NOMO-1 treated with dmso at 0.1 percent for 144 hours (cell line): ENCODE results near the gene LAGE3.

Source experiments
- DNase-seq: peaks from one replicate; lab custom pipeline; 2025; ENCODE audit not compliant: unreplicated experiment; lab: John Stamatoyannopoulos, UW

The LAGE3 gene

DNA sequence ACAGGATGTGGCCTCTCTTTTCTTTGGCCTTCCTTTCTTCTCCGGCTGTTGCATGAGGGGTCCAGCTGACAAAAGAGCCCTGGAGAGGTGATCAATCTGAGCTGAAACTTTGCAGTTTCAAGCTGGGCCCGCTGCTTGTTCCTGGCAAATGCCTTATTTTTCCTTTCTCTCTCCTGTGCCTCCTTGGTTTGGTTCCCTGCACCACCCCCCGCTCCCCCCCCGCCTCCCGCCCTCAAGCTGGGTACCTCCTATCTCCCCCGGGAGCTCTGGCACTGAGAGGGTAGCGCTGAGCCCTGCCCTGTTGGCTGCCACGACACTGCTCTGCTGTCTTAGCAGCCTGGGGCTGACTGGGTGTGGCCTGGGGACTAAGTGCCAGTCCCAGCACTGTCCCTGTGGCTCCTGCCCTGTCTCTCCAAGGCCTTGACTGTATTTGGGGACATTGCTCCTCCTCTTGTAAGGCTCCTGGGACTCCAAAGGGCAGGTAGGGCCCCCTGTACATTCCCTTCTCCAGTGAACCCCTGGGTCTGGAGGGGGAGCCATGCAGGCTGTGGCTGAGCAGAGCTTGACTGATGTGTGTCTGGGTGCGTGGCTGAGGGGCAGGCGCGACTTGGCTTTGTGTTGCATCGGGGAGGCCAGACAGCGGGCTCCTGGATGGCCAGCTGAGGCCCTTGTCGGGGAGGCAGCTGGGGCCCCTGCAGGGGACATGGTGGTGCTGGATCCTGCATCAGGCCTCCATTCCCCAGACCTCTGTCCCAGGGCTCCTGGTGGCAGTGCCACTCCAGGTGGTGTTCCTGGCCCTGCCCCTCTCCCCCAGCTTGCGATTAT is 19.9 kb downstream of the LAGE3 start:
- DNase-seq: no peak

DNA sequence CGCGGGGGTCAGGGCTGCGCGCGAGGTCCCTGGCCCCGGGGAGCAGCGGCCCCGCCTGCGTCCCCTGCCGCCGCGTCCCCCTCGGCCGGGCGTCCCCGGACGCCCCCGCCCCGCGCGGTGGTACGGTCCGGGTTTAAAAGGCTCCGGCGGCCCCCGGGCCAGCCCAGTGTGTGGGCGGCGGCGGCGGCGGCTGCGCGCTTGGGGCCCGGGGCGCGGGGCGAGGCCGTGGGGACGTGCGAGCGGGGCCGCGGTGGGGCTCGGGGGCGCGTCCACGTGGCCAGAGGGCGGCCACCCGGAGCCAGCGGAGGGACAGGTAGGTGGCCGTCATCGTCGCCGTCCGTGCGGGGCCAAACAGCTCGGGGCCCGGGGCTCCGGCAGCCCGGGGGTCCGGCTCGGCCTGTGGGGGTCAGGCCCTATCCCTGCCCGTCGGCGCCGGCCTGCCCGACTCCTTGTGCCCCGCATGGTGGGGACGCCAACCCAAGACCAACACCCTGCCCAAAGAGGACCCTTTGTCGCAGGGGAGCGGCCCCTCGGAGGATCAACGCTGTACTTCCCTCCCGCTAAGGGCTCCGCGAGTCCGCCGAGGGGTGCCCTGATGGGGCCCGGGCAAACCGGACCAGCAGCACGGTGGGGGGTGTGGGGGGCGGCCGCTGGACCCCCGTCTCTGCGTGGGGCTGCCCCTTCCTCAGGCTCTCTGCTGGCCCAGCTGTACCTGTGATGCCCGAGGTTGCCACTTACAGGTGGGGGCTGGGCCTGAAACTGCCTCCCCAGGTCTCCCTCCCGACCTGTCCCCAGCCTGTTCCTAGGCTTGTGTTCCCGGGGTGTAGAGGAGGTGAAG is 20.7 kb downstream of the LAGE3 start, which contains the start of gene PLXNA3:
Gene PLXNA3, plus strand, starts transcription at position 166 of the 838 bp plus-strand sequence. CDS start 1,903 bp downstream, outside the sequence.
- no peak for DNase-seq

DNA sequence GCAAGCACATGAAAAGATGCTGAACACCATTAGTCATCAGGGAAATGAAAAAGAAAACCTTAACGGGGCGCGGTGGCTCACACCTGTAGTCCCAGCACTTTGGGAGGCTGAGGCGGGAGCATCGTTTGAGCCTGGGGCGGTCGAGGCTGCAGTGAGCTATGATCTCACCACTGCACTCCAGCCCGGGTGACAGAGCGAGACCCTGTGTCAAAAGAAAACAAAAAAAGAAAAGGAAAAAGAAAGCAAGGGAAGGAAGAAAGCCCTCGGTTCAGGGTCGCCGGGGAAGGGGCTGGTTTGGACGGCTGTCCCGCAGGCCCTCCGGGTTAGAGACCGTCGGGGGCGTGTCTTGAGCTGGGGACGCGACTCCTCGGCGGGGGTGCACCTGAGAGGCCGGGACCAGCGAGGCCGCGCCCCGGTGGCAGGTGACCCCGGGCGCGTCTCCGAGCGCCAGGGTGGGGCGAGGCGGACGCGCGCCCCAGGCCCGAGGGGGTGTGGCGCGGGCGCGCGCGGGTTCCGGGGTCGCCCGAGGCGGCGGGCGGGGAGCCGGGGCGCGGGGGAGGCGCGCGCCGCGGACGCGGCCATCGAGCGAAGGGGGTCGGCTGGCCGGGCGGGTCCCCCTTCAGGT is 21.5 kb downstream of the LAGE3 start:
- DNase-seq: no peak

DNA sequence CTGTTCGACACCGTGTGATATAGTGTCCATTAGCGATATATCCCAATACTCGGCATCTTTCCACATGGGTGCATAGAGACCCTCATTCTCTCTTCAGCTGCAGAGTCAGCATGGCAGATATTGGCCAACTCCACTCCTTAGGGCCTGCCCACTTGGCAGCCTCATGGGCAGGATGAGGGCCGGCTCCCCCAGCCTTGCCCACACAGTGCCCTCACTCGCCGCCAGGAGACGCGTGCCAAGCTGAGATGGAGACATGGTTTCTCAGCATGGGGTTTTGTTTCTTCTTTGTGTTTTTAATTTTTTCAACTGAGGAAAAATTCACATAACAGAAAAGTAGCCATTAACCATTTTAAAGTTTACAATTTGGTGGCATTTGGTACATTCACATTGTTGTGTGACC is 26.3 kb downstream of the LAGE3 start:
- no peak for DNase-seq

DNA sequence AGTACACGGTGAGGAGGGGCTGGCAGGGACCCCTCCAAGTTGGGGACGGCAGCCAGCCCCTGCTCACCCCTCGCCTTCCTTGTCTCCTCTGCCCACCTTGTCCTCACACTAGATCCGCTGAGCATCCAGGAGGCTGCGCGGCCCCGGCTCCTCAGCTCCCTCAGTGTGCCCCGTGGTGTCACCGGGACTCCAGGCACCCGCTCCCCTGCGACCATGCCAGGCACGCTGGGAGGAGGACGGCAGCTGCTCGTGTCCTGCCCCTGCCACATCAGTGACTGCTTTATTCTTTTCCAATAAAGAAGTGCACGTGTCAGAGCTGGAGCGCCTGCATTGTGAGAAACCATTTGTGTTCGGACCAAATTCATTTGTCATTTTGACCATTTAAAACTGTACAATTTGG is 28.8 kb downstream of the LAGE3 start:
- DNase-seq: no peak

DNA sequence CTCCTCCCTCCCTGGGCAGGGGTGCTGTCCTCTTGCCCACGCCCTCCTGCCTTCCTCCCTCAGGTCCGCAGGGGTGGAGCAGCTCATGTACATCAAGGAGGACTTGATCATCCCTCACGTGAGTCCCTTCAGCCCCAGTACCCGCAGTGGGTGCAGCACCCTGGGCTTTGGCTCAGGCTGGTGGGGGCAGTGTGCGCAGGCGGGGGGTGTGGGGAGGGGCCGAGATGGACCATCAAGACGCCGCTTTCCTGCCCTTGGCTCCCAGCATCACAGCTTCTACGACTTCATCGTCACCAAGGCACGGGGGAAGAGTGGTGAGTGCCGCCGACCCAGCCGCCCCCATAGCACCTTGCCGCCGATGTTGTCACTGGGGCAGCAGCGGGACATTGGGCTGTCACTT is 29.5 kb downstream of the LAGE3 start:
- no peak for DNase-seq

DNA sequence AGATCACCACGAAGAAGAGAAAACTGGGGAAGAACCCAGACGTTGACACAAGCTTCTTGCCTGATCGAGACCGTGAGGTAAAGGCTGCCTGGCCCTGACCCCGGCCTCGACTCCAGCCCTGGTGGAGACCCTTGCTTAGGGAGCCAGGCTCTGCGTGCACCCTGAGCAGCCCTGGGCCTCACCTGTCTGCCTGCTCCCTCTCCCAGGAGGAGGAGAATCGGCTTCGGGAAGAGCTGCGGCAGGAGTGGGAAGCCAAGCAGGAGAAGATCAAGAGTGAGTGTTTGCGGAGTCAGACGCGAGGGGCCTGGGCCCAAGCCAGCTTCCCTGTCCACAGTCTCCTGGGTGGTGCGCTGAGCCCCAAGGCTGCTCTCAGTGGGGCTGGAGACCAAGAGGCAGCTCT is 30.6 kb downstream of the LAGE3 start:
- no peak for DNase-seq

DNA sequence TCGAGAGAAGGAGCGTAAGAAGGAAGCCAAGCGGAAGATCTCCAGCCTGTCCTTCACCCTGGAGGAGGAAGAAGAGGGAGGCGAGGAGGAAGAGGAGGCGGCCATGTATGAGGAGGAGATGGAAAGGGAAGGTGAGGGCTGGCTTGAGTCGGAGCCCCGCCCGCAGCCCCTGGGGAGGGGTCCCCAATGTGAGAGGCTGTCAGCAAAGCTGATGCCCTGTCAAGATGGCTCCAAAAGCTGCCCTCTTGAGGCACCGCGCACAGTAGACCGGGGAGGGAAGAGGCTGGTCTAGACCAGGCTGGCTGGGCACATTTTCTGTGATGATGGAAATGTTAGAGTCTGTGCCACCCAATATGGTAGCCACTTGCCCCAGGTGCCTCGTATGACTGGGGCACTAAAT is 32.7 kb downstream of the LAGE3 start:
- no peak for DNase-seq

DNA sequence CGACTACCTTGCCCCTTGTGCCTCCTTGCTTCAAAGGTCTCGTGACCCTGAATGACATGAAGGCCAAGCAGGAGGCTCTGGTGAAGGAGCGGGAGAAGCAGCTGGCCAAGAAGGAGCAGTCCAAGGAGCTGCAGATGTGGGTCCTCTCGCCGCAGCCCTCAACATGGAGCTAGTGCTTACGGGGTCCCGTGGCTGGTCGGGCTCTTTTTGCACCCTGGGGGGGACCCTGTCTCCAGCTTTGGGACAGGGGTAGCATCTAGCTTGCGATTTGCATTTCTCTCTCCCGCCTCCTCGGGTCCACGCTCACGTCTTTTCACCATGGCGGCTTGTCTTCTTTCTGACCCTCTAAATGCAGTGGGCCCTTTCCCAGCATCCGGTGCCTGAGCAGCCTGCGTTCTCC is 33.3 kb downstream of the LAGE3 start:
- DNase-seq: no peak

DNA sequence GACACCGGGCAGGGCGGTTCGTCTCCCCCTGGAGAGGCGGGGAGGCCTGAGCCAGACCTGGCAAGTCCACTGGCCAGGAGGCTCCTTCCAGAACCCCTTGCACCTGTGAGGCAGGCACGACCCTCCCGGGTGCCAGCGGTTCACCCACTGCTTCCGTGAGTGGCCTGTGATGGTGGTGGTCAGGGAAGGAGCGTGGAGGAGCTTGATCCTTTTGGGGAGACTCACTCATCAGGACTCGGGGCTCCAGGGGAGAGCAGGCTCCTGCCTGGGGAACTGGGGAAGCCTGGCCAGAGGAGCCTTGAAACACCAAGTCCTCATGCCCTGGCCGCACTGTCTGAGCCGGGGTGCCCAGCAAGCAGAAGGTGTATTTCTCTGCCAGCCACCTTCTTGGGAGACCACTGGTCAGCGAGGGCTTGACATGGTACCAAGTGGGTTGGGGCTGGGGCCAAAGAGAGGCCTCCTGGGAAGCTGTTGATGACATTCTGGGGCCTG is 34.3 kb downstream of the LAGE3 start:
- DNase-seq: no peak

DNA sequence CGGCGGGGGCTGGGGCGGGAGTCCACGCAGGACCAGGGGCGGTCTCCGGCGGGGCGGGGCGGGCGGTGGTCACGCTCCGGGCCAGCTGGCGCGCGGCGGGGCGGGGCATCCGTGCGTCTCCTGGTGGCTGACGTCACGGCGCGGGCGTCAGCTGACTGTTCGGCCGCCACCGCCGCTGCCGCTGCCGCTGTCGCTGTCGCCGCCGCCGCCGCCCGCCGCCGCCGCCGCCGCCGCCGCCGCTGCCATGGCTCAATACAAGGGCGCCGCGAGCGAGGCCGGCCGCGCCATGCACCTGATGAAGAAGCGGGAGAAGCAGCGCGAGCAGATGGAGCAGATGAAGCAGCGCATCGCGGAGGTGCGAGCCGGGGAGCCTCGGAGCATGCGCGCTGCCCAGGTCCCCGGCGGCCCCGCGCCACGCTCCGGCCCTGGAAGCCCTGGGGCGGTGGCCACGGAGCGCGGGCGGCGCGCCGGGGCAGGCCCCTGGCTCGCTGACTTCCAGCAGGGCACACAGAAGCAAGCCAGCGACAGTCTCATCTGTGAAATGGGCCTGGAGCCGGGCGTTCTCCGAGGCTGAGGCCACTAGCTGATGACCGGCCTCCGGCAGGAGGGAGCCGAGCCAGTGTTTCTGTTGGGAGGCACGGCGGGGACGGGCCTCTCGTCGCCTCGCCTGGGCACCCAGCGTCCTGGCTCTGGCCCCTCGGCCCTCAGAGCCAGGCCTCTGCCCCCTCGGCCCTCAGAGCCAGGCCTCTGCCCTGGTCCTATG is 34.9 kb downstream of the LAGE3 start, which contains the start of gene FAM50A:
Gene FAM50A, plus strand, starts transcription at position 150 of the 763 bp plus-strand sequence. Its CDS starts 95 bp downstream, at position 245.
- DNase-seq: no peak

DNA sequence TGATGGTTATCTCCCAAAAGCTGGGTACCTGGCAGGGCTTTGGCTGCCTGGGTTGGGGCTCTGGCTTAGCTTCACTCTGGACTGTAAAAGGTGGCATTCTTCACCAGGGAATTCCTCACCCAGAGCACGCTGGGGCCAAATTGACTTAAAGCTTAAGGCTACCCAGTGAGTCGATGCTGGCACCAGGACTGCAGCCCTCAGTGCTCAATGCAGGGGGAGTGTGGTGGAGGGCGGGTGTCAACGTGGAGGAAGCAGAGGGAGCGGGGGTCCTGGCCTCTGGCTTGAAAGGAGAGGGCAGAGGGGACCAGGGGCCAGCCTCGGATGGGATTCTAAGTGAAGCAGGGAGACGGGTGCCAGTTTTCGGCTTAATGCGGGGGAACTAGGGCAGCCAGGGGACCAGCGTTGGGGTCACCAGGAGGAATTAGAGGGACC is 35.6 kb downstream of the LAGE3 start:
- no peak for DNase-seq

DNA sequence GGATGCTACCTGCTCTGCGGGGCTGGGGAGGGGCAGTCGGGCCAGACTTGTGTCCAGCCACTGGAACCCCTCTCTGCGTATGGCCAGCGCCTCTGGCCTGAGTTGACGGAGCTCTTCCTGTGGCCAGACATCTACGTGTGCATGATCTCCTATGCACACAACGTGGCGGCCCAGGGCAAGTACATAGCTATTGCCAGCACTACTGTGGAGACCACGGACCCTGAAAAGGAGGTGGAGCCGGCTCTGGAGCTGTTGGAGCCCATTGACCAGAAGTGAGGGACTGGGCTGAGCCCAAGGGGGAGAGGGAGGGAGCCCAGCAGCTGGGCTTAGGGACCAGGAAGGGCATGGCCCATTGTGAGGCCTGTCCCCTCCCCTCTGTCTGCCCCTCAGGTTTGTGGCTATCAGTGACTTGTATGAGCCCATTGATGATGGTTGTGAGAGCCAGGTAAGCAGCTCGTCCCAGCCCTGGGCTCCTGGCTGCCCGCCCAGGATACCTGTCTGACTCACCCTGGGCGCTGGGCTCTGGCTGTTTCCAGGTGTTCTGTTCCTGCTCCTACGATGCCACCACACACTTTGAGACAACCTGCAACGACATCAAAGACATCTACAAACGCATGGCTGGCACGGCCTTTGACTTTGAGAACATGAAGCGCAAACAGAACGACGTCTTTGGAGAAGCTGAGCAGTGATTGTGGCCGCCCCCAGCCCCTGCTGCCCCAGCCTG is 36.9 kb downstream of the LAGE3 start:
- DNase-seq: no peak

DNA sequence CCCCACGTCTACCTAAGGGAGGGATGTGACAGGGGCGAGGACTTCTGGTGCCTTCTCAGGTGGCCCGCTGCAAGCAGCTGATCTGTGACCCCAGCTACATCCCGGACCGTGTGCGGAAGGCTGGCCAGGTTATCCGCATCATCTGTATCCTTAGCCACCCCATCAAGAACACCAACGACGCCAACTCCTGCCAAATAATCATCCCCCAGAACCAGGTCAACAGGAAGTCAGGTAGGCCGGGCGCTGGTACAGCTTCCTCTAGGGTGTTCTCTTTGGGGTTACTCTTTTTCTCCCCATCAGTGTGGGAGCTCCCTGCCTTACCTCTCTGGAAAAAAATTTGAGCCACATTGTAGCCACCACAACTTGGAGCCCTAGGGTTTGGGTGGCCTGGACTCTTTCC is 37.5 kb downstream of the LAGE3 start:
- no peak for DNase-seq

DNA sequence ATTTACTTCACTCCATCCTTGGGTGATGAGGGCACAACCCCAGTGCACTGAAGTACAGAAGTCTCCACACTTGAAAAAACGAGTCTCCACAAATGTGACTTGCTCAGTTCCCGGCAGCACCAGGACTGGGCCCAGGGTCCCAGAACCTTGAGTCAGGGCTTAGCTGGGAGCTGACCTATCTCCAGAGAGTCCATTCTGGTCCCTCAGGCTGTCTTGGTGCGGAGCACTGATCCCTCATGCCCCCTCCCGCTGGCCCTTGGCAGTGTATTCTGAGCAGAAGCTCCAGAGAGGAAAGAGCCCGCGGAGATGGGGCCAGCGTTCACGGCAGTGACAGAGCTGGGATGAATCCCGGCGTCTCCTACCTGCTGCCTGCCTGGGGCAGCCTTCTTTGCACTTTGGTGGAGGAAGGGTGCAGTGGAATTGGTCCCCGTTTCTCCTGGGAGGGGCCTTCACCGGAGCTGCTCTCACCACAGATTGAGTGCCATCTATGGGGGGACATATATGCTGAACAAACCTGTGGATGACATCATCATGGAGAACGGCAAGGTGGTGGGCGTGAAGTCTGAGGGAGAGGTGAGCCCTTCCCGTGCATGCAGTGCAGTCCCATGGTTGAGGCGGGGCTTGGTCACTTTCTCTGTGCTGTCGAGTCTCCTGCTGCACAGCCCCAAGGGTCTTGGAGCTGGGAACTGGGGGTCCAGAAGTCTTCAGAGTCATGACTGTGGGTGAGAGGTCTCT is 38.3 kb downstream of the LAGE3 start:
- DNase-seq: no peak

DNA sequence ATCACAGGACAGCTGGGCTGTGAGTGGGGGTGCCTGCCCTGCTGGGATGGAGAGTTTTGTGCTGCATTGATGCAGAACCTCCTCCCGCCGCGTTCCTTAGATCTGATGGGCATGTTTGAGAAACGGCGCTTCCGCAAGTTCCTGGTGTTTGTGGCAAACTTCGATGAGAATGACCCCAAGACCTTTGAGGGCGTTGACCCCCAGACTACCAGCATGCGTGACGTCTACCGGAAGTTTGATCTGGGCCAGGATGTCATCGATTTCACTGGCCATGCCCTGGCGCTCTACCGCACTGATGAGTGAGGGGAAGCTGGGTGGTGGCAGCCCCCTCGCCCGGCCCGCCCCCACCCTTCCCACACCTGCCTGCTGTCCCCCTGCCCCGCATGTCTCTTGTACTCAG is 39.2 kb downstream of the LAGE3 start:
- DNase-seq: no peak

DNA sequence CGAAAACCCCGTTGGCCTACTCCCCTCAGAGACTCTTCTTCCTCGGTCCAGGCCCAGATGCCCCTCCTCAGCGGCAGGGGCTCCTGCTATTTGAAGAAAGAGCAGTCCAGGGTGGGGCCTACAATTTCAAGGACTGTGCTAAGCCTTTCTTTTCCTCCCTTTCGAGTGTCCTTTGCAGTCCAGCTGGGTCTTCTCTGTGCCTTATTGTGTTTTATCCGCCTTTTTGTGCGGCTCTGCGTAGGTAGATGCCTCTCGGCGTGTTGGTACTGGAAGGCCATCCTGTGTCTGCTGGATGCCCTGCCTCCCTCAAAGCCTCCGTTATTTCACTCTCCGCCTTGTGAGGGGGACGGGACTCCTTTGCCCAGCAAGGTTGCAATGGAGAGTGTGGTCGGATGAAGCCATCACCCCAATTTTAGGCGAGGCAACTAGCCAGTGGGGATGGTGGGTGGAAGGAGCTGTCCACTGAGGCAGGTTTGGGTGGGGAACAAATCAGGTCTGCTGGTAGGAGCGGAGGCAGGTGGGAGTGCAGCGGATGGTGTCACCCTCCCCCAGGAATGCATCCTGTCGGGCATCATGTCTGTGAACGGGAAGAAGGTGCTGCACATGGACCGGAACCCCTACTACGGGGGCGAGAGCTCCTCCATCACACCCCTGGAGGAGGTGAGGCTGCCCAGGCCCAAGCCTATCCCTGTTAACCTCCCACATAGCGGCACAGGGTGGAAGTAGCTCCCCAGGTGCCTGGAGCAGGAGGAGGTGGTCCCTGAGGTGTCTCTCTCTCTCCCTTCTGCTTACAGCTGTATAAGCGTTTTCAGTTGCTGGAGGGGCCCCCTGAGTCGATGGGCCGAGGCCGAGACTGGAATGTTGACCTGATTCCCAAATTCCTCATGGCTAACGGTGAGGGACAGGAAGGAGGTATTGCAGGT is 40.8 kb downstream of the LAGE3 start:
- DNase-seq: no peak
